Endothelial cell of umbilical vein (primary cell): Measurements from ENCODE around the gene LRWD1. TPM values are rescaled to one million over a fixed set of nuclear protein-coding genes. Genes with fewer than 3 reads are reported as not detected.

ENCODE experiments used
- BruUV-seq: library from RNA; stranded (reverse); fragments of 400-500 nt; replicated peaks from 2 replicates; lab custom pipeline; 2021; lab: Mats Ljungman, UMichigan
- CTCF ChIA-PET: fragments of 300-600, 350-600 bp; sonication (Branson Sonifier 250); formaldehyde crosslinking; loops from one replicate; lab custom pipeline; 2021; ENCODE audit warnings: antibody characterized with exemption, inconsistent platforms; lab: Charles Lee
- POLR2A ChIA-PET: fragments of 300-600, 350-600 bp; sonication (Branson Sonifier 250); formaldehyde crosslinking; loops from one replicate; lab custom pipeline; 2021; ENCODE audit warnings: antibody characterized with exemption, inconsistent platforms; lab: Charles Lee
- DNase-seq: peaks from one replicate; pipeline ENCODE4 v3.0.0-alpha.2; 2011; ENCODE audit warnings: low read depth, low spot score
- FAIRE-seq: peaks from 2 replicates; lab custom pipeline; 2011; peaks lifted over from hg19 to GRCh38; lab: Jason Lieb, UNC
- H2AFZ ChIP-seq: 2 replicates; pipeline ENCODE4 v1.6.0; 2012; ENCODE audit warnings: low read depth, low read length, control low read depth, inconsistent platforms
- H3K27ac ChIP-seq: 2 replicates; pipeline ENCODE4 v1.5.1; 2011; ENCODE audit warnings: low read depth, mild to moderate bottlenecking, control low read depth, low read length, moderate library complexity; ENCODE audit not compliant: insufficient read depth
- H3K27me3 ChIP-seq, 2 experiments: 2 replicates each; pipeline versions ENCODE4 v1.6.0 to v1.6.1; 2011; ENCODE audit warnings: low read length in 2 of 2, mixed read lengths in 1 of 2; ENCODE audit not compliant: control insufficient read depth in 2 of 2, insufficient read depth in 2 of 2
- H3K36me3 ChIP-seq, 2 experiments: 2 replicates in 1 of 2; 3 replicates in 1 of 2; pipeline ENCODE4 v1.5.1; 2011; ENCODE audit warnings: low read length in 2 of 2, mild to moderate bottlenecking in 1 of 2, moderate library complexity in 1 of 2; ENCODE audit not compliant: control insufficient read depth in 2 of 2, insufficient read depth in 2 of 2; ENCODE audit errors: extremely low read depth in 1 of 2
- H3K4me1 ChIP-seq: 3 replicates; pipeline ENCODE4 v1.5.1; 2011; ENCODE audit warnings: mild to moderate bottlenecking, low read length; ENCODE audit not compliant: control insufficient read depth, insufficient read depth; ENCODE audit errors: extremely low read depth
- H3K4me2 ChIP-seq: 2 replicates; pipeline ENCODE4 v1.6.1; 2011; ENCODE audit warnings: low read length, control low read depth, mixed read lengths; ENCODE audit not compliant: insufficient read depth
- H3K4me3 ChIP-seq, 3 experiments: fragments of 200-600 bp in 1 of 3; sonication (generic), shearing (Covaris generic) in 1 of 3; replicated peaks in 1 of 3; 2 replicates each; pipeline ENCODE4 v1.5.1; 2011 to 2016; ENCODE audit warnings: control low read depth in 3 of 3, low read length in 3 of 3, mild to moderate bottlenecking in 2 of 3, inconsistent platforms in 1 of 3, low read depth in 1 of 3, moderate library complexity in 1 of 3; ENCODE audit not compliant: insufficient read depth in 1 of 3
- H3K79me2 ChIP-seq: 2 replicates; pipeline ENCODE4 v1.6.0; 2012; ENCODE audit warnings: low read length, inconsistent platforms; ENCODE audit not compliant: control insufficient read depth, insufficient read depth
- H3K9ac ChIP-seq: replicated peaks from 2 replicates; pipeline ENCODE3; 2011; ENCODE audit warnings: low read length, control low read depth; ENCODE audit not compliant: insufficient read depth; ENCODE audit errors: extremely low read depth
- H3K9me1 ChIP-seq: replicated peaks from 3 replicates; pipeline ENCODE4 v1.6.0; 2011; ENCODE audit warnings: mild to moderate bottlenecking, low read length; ENCODE audit not compliant: control insufficient read depth, insufficient read depth; ENCODE audit errors: extremely low read depth
- H3K9me3 ChIP-seq: replicated peaks from 2 replicates; pipeline ENCODE4 v1.5.1; 2012; ENCODE audit warnings: low read length, inconsistent platforms; ENCODE audit not compliant: control insufficient read depth, insufficient read depth
- H4K20me1 ChIP-seq: replicated peaks from 2 replicates; pipeline ENCODE3; 2011; ENCODE audit warnings: mild to moderate bottlenecking, low read length; ENCODE audit not compliant: control insufficient read depth, insufficient read depth; ENCODE audit errors: extremely low read depth
- CTCF ChIP-seq, 2 donors: IDR thresholded peaks; 1 replicate in 1 of 2; 2 replicates in 1 of 2; pipeline ENCODE4 v1.5.1; 2011; ENCODE audit warnings: low read length in 2 of 2, mild to moderate bottlenecking in 2 of 2, moderate library complexity in 2 of 2, control low read depth in 1 of 2, inconsistent platforms in 1 of 2, low read depth in 1 of 2; ENCODE audit not compliant: insufficient read depth in 1 of 2; ENCODE audit errors: extremely low read depth in 1 of 2
- EZH2 ChIP-seq: IDR thresholded peaks from 2 replicates; pipeline ENCODE4 v1.6.1; 2012; ENCODE audit warnings: borderline replicate concordance, low read depth, mild to moderate bottlenecking, moderate library complexity, low read length, inconsistent platforms; ENCODE audit not compliant: severe bottlenecking
- FOS ChIP-seq: IDR thresholded peaks from 2 replicates; pipeline ENCODE4 v1.6.1; 2011; ENCODE audit warnings: mild to moderate bottlenecking, low read length, moderate library complexity, borderline replicate concordance; ENCODE audit not compliant: insufficient read depth
- GATA2 ChIP-seq: IDR thresholded peaks from 2 replicates; pipeline ENCODE4 v1.7.0; 2011; ENCODE audit warnings: low read depth, mild to moderate bottlenecking, moderate library complexity, mixed read lengths, low read length; ENCODE audit not compliant: insufficient read length, insufficient read depth
- JUN ChIP-seq: IDR thresholded peaks from 2 replicates; pipeline ENCODE4 v1.6.1; 2011; ENCODE audit warnings: borderline replicate concordance, low read depth; ENCODE audit not compliant: insufficient read length, insufficient read depth
- MYC ChIP-seq: IDR thresholded peaks from one replicate; pipeline ENCODE4 v1.6.1; 2011; ENCODE audit warnings: mild to moderate bottlenecking, low read depth, low read length
- POLR2A ChIP-seq: IDR thresholded peaks from 2 replicates; pipeline ENCODE4 v1.6.1; 2012; ENCODE audit warnings: low read depth, mild to moderate bottlenecking, control low read depth, low read length
- POLR2AphosphoS5 ChIP-seq: IDR thresholded peaks from 2 replicates; pipeline ENCODE4 v1.6.1; 2012; ENCODE audit warnings: low read depth, mild to moderate bottlenecking, control low read depth, low read length, moderate library complexity; ENCODE audit not compliant: insufficient read depth
- dilution Hi-C: fragments of 300-500 bp; cut with MboI; formaldehyde crosslinking; loops from one replicate; pipeline ENCODE4 v1.15.0; 2019; ENCODE audit warnings: low sequenced_read_pairs; ENCODE audit not compliant: extremely low pct_ligation_motif_present
- intact Hi-C: fragments of 100-400 bp; cut with micrococcal nuclease; formaldehyde crosslinking; loops from one replicate; pipeline ENCODE4 v1.10.0; 2022
- polyA plus RNA-seq, 4 experiments: library from polyadenylated mRNA; depleted of rRNA in 3 of 4; stranded (reverse) in 3 of 4; unstranded in 1 of 4; fragments of >200 nt; gene quantifications; 2 replicates each; pipeline versions ENCODE4 v1.2.1 to v1.2.3, GENCODE V29; 2011 to 2012; ENCODE audit warnings: missing spikeins in 1 of 4
- total RNA-seq: library from RNA; stranded (reverse); gene quantifications from 2 replicates; pipeline ENCODE4 v1.2.3, GENCODE V29; 2021
- TF ChIP-seq, protein P1 (sequence below): IDR thresholded peaks from 2 replicates; pipeline ENCODE4 v1.6.1; 2011; ENCODE audit not compliant: insufficient read depth, insufficient read length

The LRWD1 gene
- total and polyA plus RNA-seq, 2 donors (not counting 3 experiments of a cell fraction or from before 2014, with no cell fraction given): 21.7 to 22.7 TPM

- CTCF ChIA-PET: no interaction called here
- H3K9me1 ChIP-seq: no peaks in the 10 kb centered on the region
Measured at GRCh38 chr7:102429141-102429899, 35.5 kb upstream of the LRWD1 start.

More at GRCh38 chr7:102429141-102429899, 35.5 kb upstream of the LRWD1 start:
- FAIRE-seq (no peak), DNase-seq (no peak)
- Histone ChIP-seq H3K27me3 (no peaks in the 10 kb centered on the region), H3K4me3 (no peak overlapping the region), H3K9me3 (no peaks in the 10 kb centered on the region), H4K20me1 (no peaks in the 10 kb centered on the region), H3K9ac (no peak overlapping the region), H2AFZ (no peak overlapping the region), H3K4me1 (peaks cover 1% of the 10 kb centered on the region), H3K4me2 (no peak overlapping the region), H3K79me2 (peaks cover 7% of the 10 kb centered on the region), H3K36me3 (peaks cover 0 to 18% of the 10 kb centered on the region in 2 experiments), H3K27ac (no peak overlapping the region)
- POLR2A ChIA-PET: no interaction called here
- TF ChIP-seq POLR2AphosphoS5 (no peak), GATA2 (no peak), EZH2 (no peak), CTCF (IDR thresholded peaks at IDR 0.05; ENCODE audit: extremely low read depth in 1 of 2, insufficient read depth in 1 of 2, low read depth in 1 of 2, low read length in 2 of 2) (no peak), JUN (no peak), FOS (no peak), MYC (no peak), POLR2A (no peak)
- TF ChIP-seq, protein P1, sequence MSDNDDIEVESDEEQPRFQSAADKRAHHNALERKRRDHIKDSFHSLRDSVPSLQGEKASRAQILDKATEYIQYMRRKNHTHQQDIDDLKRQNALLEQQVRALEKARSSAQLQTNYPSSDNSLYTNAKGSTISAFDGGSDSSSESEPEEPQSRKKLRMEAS: no peak
- intact Hi-C loops (no loop called here), dilution Hi-C loops (no loop called here)
- BruUV-seq: no TSS peak
